HG02885 (cell line): ENCODE results near the gene IGSF21.

Experiments used
- ATAC-seq: cut with Tn5 transposase; IDR thresholded peaks from one replicate; pipeline ENCODE4 v1.9.1; 2021; ENCODE audit warnings: mild to moderate bottlenecking; ENCODE audit not compliant: unreplicated experiment, poor library complexity

The IGSF21 gene

DNA sequence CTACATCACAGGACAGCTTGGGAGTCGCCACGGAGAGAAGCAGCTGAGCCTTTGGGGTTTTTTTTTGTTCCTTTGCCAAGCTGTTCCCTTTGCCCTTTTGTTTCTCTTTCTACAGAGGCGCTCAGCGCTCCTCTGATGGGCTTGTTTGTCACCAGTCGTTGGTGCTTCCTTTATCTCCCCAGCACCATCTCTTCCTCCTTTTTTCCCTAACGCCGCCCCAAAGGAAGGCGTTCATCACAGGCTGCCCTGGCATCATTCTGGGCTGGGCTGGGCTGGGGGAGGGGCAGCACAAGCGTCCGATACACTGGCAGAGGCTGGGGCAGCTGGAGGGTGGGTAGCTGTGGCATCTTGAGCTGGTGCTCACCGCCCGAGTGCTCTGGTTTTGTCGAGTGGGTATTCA is 10.5 kb downstream of the IGSF21 start:
- no peak for ATAC-seq

GRCh38 chr1:18118491-18118890 is 10.9 kb downstream of the IGSF21 start:
- no peak for ATAC-seq

GRCh38 chr1:18119289-18119688 is 11.7 kb downstream of the IGSF21 start:
- no peak for ATAC-seq

DNA sequence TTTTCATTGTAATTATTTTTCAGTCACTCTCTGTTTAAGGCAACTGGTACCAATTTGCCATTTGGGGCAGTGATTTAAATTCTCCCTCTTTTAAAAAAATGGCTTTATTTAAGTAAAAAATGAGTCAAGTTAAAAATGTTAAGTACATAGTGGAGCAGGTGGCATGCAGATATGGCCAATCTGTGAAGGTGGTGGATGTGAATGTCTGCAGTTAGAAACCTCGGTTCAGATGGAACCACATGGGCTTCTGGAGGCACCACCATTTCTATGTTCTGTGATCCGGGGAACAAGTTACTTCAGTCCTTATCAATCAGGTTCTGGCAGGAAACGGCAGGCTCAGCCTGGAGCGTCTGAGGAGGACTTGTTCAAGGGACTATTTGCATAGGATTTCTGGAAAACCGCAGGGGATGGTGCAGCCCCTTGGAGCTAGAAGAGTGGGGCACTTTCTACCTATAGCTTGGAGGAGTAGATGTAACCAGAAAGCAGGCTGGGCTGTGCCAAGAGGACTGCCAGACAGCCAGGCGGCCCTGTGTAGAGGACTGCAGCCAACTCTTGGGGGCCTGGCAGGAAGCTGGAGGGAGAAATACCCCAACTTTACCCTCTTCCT is 12.3 kb downstream of the IGSF21 start:
- ATAC-seq: no peak

DNA sequence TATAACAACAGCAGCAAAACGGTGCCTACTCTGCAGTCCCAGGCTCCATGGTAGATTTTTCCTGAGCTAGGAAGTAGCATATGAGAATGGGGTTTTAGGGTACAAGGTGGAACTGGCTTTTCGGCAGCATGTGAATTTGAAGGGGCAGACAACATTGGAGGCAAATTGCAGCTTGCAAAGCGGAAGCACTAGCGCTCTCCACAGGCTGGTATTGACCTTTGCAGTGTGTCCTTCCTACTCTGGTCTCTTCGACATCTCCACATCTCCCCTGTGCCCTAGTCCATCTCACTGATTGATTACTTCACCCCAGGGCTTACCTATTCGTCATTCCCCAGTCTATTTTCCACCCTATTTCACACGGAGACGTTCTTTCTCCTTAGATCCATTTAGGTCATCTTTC is 13.0 kb downstream of the IGSF21 start:
- no peak for ATAC-seq

- no peak for ATAC-seq
These were observed 13.6 kb downstream of the IGSF21 start for GRCh38 chr1:18121072-18121820.

- no peak for ATAC-seq
These were observed 15.9 kb downstream of the IGSF21 start for GRCh38 chr1:18123467-18123992.

GRCh38 chr1:18124977-18125376 is 17.4 kb downstream of the IGSF21 start:
- ATAC-seq: no peak

DNA sequence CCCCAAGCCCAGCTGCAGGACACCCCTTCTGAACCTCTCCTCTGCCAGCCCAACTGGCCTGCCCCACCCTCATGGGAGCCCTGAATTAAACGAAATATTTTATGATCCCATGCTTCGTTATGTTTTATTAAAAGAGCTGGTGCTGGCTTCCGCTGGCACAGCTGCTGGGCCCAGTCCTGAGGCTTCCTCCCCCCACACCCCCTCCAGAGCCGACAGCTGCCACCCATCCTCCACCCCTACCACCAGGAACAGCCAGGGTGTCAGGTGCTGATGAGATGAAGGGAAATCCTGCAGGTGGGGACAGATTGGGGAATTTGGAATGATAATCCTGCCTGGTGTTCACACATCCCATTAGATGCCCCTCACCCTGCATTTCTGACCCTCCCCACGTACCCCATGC is 19.0 kb downstream of the IGSF21 start:
- ATAC-seq: no peak

GRCh38 chr1:18128298-18128697 is 20.7 kb downstream of the IGSF21 start:
- ATAC-seq: no peak

DNA sequence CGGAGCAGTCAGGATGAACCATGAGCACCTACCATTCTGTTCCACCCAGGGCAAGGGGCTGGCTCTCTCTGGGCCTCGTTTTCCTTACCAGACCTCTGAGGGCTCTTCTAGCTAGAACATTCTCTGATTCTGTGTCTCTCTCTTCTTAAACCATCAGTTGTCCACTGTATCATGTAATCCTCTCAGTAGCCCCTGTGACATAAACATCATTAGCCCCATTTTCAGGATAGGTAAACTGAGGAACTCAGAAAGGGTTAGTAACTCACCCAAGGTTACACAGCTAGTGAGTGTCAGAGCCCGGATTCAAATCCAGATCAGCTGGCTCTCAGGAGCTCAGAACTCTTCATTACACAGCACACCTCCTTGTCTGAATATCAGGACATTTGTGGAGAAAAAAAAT is 22.8 kb downstream of the IGSF21 start:
- no peak for ATAC-seq

DNA sequence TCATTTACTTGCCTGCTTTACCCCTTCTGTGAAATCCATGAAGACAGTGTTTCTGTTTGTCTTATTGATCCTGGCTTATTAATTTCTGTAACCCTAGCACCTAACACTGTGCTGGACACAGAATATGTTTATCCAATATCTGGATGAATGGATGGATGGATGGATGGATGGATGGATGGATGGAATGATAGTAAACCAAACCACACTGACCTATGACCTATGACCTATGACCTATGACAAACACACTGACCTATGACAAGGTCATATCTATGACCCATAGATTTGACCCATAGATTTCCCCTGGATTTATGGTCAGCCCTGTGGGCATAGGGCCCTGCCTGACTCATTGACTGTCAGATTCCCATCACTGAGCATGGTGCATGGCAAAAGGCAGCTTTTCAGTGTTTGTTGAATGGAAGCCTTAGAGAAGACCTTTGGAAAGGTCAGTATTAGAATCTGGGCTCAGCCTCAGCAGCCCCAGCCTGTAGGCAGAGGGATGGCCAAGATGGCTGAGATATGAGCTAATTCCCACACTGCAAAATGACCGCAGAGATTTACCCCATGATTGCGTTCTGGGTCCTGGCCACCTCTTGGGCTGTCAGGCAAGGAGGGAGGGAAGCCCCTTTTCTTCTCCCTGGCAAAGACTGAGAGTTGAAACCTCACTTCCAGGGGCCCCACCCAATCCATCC is 24.6 kb downstream of the IGSF21 start:
- no peak for ATAC-seq

- ATAC-seq: no peak
These were observed 25.3 kb downstream of the IGSF21 start for GRCh38 chr1:18132711-18133541.

DNA sequence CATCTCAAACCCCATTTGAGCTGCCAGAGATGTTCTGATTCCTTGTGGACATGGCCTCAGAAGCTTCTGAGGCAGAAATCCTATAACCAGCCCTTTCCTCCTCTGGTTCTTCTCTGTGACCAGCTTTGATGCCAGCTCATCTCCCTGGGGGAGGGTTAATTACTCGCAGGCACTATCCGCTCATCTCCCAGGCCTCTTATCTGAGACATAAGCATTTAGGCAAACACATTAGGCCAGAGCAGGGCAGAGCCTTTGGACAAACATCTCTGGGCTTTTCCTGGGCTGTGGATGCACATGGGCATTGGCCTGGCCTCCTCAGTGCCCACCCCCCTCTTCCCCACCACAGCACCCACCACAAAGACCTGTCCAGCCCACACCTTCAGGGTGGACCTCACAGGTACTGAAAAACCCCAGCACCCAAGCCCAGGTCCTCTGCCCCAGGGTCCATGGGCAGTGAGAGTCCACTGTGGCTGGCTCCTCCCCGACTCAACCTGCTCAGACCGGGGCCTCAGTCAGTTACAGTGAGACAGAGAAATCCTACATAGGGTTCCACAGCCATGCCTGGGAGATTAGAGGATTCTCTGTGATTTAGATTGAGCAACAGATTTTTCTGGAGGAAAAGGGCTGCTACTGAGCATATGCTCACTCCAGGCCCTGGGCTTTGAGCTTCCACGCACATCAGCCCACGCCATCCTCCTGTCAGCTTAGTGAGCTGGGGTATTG is 26.9 kb downstream of the IGSF21 start:
- ATAC-seq: no peak

DNA sequence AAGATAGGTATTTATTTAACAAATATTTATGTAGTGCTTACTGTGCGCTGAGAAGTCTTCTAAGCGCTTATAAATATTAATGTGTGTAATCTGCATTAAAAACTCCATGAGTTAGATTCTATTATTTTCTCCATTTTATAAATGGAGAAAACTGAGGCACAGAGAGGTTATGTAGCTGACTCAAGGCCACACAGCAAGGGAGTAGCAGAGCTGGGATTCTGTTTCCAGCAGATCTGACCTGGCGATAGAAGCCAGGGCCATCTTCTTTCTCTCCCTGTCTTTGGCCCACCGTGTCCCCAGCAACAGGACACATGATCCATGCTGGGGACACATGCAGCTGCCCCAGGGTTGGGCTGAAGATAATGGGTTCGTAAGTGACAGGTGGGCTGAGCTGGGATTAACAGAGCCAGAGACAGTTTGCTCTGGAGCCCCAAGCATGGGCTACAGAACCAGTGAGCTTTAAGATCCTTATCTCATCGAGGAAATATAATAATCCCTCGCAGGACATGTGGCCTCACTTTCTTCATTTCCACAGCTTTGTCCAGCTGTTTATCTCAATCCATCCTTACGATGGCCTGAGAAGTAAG is 30.3 kb downstream of the IGSF21 start:
- ATAC-seq: no peak

- no peak for ATAC-seq
These were observed 31.8 kb downstream of the IGSF21 start for GRCh38 chr1:18139198-18139981.

DNA sequence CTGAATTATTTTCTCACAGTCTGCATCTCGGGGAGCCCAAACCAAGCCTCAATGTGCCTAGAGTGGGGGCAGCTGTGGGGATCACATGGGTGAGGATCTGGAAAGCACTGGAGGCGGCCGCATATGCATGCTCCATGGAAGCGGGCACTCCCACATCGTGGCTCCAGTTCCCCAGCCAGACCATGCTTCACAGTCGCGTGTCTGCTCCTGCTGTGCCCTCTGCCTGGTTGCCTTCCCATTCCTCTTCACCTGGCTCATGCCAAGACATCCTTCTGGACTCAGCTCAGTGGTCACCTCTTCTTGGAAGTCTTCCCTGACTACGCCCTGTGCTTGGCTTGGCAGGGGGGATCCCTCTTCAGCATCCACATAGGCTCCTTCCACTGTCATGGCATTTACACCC is 32.8 kb downstream of the IGSF21 start:
- ATAC-seq: no peak

DNA sequence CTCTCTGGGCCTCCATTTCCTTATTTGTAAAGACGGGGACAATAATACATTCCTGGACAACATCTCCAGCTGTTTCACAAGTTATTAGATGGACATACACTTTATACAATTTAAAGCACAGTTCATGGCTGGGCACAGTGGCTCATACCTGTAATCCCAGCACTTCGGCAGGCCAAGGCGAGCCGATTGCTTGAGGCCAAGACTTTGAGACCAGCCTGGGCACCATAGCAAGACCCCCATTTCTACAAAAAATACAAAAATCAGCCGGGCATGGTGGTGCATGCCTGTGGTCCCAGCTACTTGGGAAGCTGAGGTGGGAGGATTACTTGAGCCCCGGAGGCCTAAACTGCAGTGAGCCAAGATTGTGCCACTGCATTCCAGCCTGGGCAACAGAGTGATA is 34.1 kb downstream of the IGSF21 start:
- ATAC-seq: no peak

DNA sequence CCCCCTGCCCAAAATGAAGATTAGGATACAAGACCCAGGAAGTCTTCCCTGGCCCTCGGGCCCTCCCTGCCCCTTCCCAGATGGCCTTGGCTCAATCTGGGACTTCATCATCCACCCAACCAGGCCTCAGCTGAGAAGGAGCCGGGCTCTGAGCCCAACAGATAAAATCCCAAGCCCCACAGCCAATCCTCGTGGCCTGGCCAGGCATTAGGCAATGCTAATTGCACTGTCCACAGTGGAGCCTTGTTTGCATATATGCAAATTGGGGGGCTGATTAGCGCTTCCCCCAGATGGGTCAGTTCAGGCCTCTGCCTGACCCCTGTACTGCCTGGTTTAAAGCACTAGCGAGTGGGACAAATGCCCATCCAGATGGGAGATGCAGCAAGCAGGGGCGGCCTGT is 34.9 kb downstream of the IGSF21 start:
- ATAC-seq: no peak
